Testis (tissue), 2 donors: Measurements from ENCODE around the gene LHX5.

Source experiments
- CTCF ChIP-seq, 3 experiments: fragments of 450-650 bp in 2 of 3; fragments of 200-600 bp in 1 of 3; sonication (generic) in 1 of 3; IDR thresholded peaks; one replicate each; pipeline ENCODE4 v1.5.1; 2016 to 2019; ENCODE audit warnings: antibody characterized with exemption in 3 of 3, mild to moderate bottlenecking in 2 of 3, moderate library complexity in 1 of 3
- POLR2A ChIP-seq: fragments of 450-650 bp; IDR thresholded peaks from one replicate; pipeline ENCODE4 v1.6.1; 2017; ENCODE audit warnings: antibody characterized with exemption, mild to moderate bottlenecking, moderate library complexity

- no peak for TF ChIP-seq CTCF (IDR thresholded peaks at IDR 0.05)
- TF ChIP-seq POLR2A = no peak
These were observed 14.9 kb downstream of the LHX5 start for GRCh38 chr12:113456761-113457160.
